Measurements from ENCODE around the gene HIKESHI.
"Not testable (repeated sequence)": the region's sequence is repeated elsewhere in the genome, so short reads cannot be mapped to it uniquely, and the experiment has no call there.

The HIKESHI gene

DNA sequence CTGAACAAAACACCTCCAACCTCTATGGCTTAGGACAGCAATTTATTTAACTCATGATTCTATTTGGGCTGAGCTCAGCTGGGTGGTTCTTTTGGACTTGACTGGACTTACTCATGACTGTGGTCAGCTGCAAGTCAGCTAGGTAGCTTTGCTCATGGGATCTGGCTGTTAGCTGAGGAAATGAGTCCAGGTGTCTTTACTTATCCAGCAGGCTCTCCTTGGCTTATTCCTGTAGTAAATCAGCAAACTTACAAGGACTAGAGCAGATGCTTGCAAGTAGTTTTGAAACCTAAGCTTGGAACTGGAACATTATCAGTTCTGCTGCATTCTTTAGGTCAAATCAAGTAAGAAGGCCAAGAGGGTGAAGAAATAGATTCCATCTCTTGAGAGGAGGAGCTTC is 8.0 kb upstream of the HIKESHI start:
- no peak for DNase-seq

- DNase-seq: no peak
These were observed 323 bp upstream of the HIKESHI start for GRCh38 chr11:86301742-86302091.

- no peak for DNase-seq
These were observed 1.2 kb downstream of the HIKESHI start for GRCh38 chr11:86303257-86303656.

GRCh38 chr11:86308710-86309109 is 6.7 kb downstream of the HIKESHI start:
- DNase-seq: not testable (repeated sequence)

DNA sequence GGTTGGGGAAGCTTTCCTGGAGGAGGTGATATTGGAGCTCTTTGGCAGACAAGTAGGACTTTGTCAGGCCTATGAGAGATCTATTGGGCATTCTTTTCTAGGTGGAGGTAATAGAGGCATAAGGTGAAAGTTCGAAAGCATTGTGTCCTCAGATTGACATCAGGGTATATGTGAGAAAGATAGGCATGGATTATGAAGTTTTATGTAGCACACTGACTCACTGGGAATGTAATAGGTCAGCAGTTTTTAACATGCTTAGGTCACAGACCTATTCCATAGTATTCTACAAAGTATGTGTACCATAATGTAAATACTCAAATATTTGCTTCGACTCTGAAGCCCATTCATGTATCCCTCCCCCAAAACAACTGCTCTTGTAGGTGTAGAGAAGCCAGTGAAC is 11.8 kb downstream of the HIKESHI start:
- DNase-seq: no peak

GRCh38 chr11:86314636-86315035 is 12.6 kb downstream of the HIKESHI start:
- no peak for DNase-seq

- DNase-seq: no peak
These were observed 33.2 kb downstream of the HIKESHI start for GRCh38 chr11:86335131-86335767.

DNA sequence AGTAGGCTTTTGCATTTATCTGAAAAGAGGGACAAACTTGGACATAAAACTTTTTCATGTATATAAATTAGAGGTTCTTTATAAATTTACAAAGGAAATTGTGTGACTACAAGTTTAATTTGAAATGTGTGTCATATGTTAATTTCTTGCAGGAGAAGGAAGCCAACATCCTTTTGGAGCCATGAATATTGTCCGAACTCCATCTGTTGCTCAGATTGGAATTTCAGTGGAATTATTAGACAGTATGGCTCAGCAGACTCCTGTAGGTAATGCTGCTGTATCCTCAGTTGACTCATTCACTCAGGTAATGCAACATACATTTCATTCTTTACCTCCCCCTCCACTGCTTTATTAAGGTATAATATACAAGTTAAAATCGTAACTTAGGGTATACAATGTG is 35.2 kb downstream of the HIKESHI start:
- DNase-seq: no peak

- DNase-seq: no peak
These were observed 39.3 kb downstream of the HIKESHI start for GRCh38 chr11:86341382-86341781.

- DNase-seq: no peak
These were observed 44.5 kb downstream of the HIKESHI start for GRCh38 chr11:86346513-86346912.

GRCh38 chr11:86355256-86355655 is 53.2 kb downstream of the HIKESHI start:
- DNase-seq: no peak

GRCh38 chr11:86357412-86357811 is 55.4 kb downstream of the HIKESHI start:
- not testable (repeated sequence) for DNase-seq

- DNase-seq: no peak
These were observed 56.7 kb downstream of the HIKESHI start for GRCh38 chr11:86358720-86359119.

GRCh38 chr11:86360775-86361395 is 58.8 kb downstream of the HIKESHI start:
- no peak for DNase-seq

DNA sequence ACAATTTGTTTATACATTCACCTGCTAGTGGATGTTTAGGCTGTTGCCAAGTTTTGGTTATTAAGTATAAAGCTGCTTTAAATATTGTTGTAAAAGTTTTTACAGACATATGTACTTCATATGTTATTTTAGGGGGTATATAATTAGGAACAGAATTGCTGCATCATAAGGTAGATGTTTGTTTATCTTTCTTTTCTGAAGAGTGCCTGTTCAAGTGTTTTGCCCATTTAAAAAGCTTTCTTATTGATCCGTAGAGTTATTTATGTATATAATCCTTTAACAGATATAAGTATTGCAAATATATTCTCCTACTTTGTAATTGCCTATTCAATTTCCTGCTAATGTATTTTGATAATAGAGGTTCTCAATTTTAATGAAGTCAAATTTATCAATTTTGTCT is 61.4 kb downstream of the HIKESHI start:
- DNase-seq: no peak

GRCh38 chr11:86365546-86365945 is 63.5 kb downstream of the HIKESHI start:
- DNase-seq: no peak

GRCh38 chr11:86369668-86370067 is 67.6 kb downstream of the HIKESHI start:
- DNase-seq: no peak

DNA sequence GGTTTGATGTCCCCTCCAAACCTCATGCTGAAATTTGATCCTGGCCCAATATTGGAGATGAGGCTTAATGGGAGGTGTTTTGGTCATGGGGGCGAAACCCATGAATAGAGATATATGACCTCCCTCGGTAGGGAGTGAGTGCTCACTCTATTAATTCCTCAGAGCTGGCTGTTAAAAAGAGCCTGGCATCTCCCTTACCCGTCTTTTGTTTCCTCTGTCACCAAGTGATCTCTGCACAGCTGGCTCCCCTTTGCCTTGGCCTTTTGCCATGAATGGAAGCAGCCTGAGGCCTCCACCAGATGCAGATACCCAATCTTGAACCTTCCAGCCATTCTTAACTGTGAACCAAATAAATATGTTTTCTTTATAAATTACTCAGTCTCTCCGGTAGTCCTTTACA is 68.1 kb downstream of the HIKESHI start:
- no peak for DNase-seq

DNA sequence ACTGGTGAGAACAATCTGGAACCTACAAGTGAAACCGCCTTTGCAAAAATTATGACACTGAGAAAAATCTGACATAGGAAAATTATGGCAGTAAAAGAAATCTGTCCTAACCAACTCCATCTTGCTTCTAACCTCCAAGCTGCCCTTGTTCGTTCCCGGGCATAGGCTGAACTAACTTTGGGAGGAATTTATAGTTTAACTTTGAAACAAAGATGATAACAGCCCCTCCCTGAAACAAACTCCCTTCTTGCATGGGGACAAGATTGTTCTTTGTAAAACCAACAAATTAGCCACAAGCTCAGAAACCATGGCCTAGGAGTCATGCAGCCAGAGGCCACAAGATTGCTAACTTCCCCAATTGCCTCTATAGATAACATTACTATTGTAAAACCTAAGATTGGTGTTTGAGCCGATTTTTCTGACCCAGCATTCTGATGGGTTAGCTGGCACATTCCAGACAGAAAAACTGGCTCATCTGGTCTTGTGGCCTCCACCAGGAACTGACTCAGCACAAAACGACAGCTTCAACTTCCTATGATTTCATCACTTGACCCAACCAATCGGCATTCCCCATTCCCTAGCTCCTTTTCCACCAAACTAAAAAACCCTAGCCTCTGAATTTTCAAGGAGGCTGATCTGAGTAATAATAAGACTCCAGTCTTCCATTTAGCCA is 69.0 kb downstream of the HIKESHI start:
- no peak for DNase-seq

- DNase-seq: no peak
These were observed 70.0 kb downstream of the HIKESHI start for GRCh38 chr11:86372041-86372440.

DNA sequence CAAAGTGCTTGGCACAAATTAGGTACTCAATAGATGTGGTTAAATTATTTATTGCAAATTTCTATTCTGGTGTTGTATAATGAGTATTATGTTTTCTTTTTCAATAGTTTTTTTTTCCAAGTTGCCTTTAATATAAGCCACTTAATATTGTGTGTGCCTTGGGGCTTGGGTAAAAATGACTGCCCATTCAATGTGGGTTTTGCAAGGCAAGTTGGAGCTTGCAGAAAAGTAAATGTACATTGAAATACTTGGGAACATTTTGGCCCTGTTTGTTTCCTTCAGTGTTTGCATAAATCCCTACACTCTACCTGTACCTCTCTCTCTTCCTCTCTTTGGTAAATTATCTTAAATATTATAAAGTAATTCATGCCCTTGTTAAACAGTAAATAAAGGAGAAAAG is 70.5 kb downstream of the HIKESHI start:
- no peak for DNase-seq

DNA sequence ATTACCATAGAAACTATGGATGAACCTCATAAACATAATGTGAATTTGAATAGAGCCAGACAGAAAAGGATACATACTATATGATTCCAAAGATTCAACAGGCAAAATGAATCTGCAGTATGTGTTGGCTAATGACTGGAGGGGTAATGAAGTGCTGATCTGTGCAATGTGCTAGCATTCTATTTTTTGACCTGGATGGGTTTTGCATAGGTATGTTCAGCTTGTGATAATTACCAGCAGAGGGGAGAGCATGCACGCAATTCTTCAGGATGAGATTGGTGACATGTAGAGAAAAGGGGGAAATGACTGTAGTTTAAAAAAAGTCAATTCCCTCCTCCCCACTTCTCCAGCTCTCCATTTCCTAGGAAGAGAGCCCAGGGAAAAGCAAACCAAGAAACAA is 72.0 kb downstream of the HIKESHI start:
- no peak for DNase-seq

- DNase-seq: no peak
These were observed 72.5 kb downstream of the HIKESHI start, which contains the start of gene CCDC81 for GRCh38 chr11:86374586-86374985. Gene CCDC81 (plus strand): TSS chr11:86374887. CDS start chr11:86375164, 277 bp downstream.

GRCh38 chr11:86377972-86378371 is 75.9 kb downstream of the HIKESHI start:
- no peak for DNase-seq
